GM23338 (cell line): ENCODE measurements around the gene KCTD4. TPM values are rescaled to one million over a fixed set of nuclear protein-coding genes. Genes with fewer than 3 reads are reported as not detected.

ENCODE experiments used
- ATAC-seq: fragments of 200-7000 bp; cut with Tn5 transposase; 3 replicates; pipeline ENCODE4 v1.9.1; 2020
- DNase-seq: peaks from one replicate; pipeline ENCODE4 v3.0.0-alpha.2; 2015; ENCODE audit warnings: low spot score
- H2AFZ ChIP-seq: fragments of 200-600 bp; sonication (generic); 2 replicates; pipeline ENCODE4 v1.8.0; 2016; ENCODE audit warnings: antibody characterized with exemption, mild to moderate bottlenecking, moderate library complexity
- H3F3A ChIP-seq: fragments of 200-600 bp; sonication (generic); replicated peaks from 2 replicates; pipeline ENCODE4 v1.8.0; 2017; ENCODE audit warnings: antibody characterized with exemption, mixed run types, low read depth
- H3K27ac ChIP-seq: fragments of 200-600 bp; sonication (generic); 2 replicates; pipeline ENCODE4 v1.6.1; 2016; ENCODE audit warnings: low read depth
- H3K27me3 ChIP-seq: fragments of 200-600 bp; sonication (generic); 2 replicates; pipeline ENCODE4 v1.8.0; 2016; ENCODE audit warnings: mild to moderate bottlenecking, mixed run types, moderate library complexity; ENCODE audit not compliant: insufficient read depth
- H3K36me3 ChIP-seq: fragments of 200-600 bp; sonication (generic); 2 replicates; pipeline ENCODE4 v1.8.0; 2016; ENCODE audit warnings: mild to moderate bottlenecking; ENCODE audit not compliant: insufficient read depth
- H3K4me1 ChIP-seq: fragments of 200-600 bp; sonication (generic); 2 replicates; pipeline ENCODE4 v1.8.0; 2016; ENCODE audit warnings: mild to moderate bottlenecking, moderate library complexity; ENCODE audit not compliant: insufficient read depth
- H3K4me2 ChIP-seq: fragments of 200-600 bp; sonication (generic); 2 replicates; pipeline ENCODE4 v1.7.1; 2017; ENCODE audit warnings: mixed run types
- H3K4me3 ChIP-seq: fragments of 200-600 bp; sonication (generic); 2 replicates; pipeline ENCODE4 v1.6.1; 2016; ENCODE audit warnings: mixed run types
- H3K79me2 ChIP-seq: fragments of 200-600 bp; sonication (generic); replicated peaks from 2 replicates; pipeline ENCODE4 v1.8.0; 2017; ENCODE audit warnings: mild to moderate bottlenecking; ENCODE audit not compliant: insufficient read depth
- H3K9me2 ChIP-seq: fragments of 200-600 bp; sonication (generic); 2 replicates; pipeline ENCODE4 v1.8.0; 2017; ENCODE audit not compliant: insufficient read depth
- H4K20me1 ChIP-seq: fragments of 200-600 bp; sonication (generic); replicated peaks from 2 replicates; pipeline ENCODE4 v1.8.0; 2017; ENCODE audit warnings: mild to moderate bottlenecking; ENCODE audit not compliant: insufficient read depth
- H3K27ac Mint-ChIP-seq: 2 replicates; pipeline ENCODE4 v1.8.0; 2020; ENCODE audit warnings: inconsistent platforms, mild to moderate bottlenecking, moderate library complexity, mixed read lengths
- H3K27me3 Mint-ChIP-seq: 3 replicates; pipeline ENCODE4 v1.8.0; 2022; ENCODE audit warnings: low read depth, mild to moderate bottlenecking, moderate library complexity, mixed read lengths, inconsistent platforms; ENCODE audit not compliant: insufficient read depth, poor library complexity
- H3K36me3 Mint-ChIP-seq: 3 replicates; pipeline ENCODE4 v1.8.0; 2021; ENCODE audit warnings: low read depth, mild to moderate bottlenecking, inconsistent platforms, moderate library complexity, mixed read lengths
- H3K4me1 Mint-ChIP-seq: 3 replicates; pipeline ENCODE4 v1.8.0; 2020; ENCODE audit warnings: mild to moderate bottlenecking, inconsistent platforms, mixed read lengths
- H3K4me3 Mint-ChIP-seq: 3 replicates; pipeline ENCODE4 v1.8.0; 2021; ENCODE audit warnings: moderate library complexity, mild to moderate bottlenecking, inconsistent platforms, mixed read lengths
- H3K9me3 Mint-ChIP-seq: 3 replicates; pipeline ENCODE4 v1.8.0; 2020; ENCODE audit warnings: moderate library complexity, mild to moderate bottlenecking, inconsistent platforms, mixed read lengths
- CREB1 ChIP-seq: fragments of 250-450 bp; sonication (Bioruptor Pico); IDR thresholded peaks from 2 replicates; pipeline ENCODE4 v1.5.0; 2020; ENCODE audit warnings: low read depth, mild to moderate bottlenecking, moderate library complexity
- EZH2phosphoT487 ChIP-seq: fragments of 200-600 bp; sonication (generic); IDR thresholded peaks from one replicate; pipeline ENCODE4 v1.8.1; 2018; ENCODE audit warnings: antibody characterized with exemption; ENCODE audit not compliant: unreplicated experiment
- JUNB ChIP-seq: IDR thresholded peaks from one replicate; pipeline ENCODE4 v1.6.1; 2016; ENCODE audit warnings: antibody characterized with exemption; ENCODE audit not compliant: unreplicated experiment
- NANOG ChIP-seq: IDR thresholded peaks from 2 replicates; pipeline ENCODE4 v1.6.1; 2016; ENCODE audit warnings: antibody characterized with exemption, borderline replicate concordance
- POLR2AphosphoS5 ChIP-seq: IDR thresholded peaks from 2 replicates; pipeline ENCODE4 v1.6.1; 2016; ENCODE audit warnings: antibody characterized with exemption, low read depth
- REST ChIP-seq: IDR thresholded peaks from one replicate; pipeline ENCODE4 v1.6.1; 2018; ENCODE audit warnings: antibody characterized with exemption; ENCODE audit not compliant: unreplicated experiment
- STAT1 ChIP-seq: IDR thresholded peaks from one replicate; pipeline ENCODE4 v1.6.1; 2016; ENCODE audit warnings: antibody characterized with exemption; ENCODE audit not compliant: unreplicated experiment
- ZNF331 ChIP-seq: fragments of 250-450 bp; sonication (Bioruptor Pico); IDR thresholded peaks from 2 replicates; pipeline ENCODE4 v1.5.0; 2020; ENCODE audit warnings: low read depth, mild to moderate bottlenecking, moderate library complexity
- polyA plus RNA-seq: library from polyadenylated mRNA; unstranded; fragments of >200 nt; fragmentation: Nextera tagmentation; extraction: Ambion mirVana; gene quantifications from 2 replicates; pipeline ENCODE4 v1.2.1, GENCODE V29; 2016
- total RNA-seq: library from RNA; depleted of rRNA; stranded (reverse); fragments of >200 nt; shearing (Covaris generic); gene quantifications from 2 replicates; pipeline ENCODE4 v1.2.3, GENCODE V29; 2014
- TF ChIP-seq, protein P1 (sequence below): fragments of 250-450 bp; sonication (Bioruptor Pico); IDR thresholded peaks from 2 replicates; pipeline ENCODE4 v1.5.0; 2020; ENCODE audit warnings: mild to moderate bottlenecking, moderate library complexity
- TF ChIP-seq, protein P2 (sequence below): IDR thresholded peaks from 2 replicates; pipeline ENCODE4 v1.6.1; 2016; ENCODE audit warnings: antibody characterized with exemption

The KCTD4 gene
- total and polyA plus RNA-seq, 2 experiments from 2014 or later: 0.24 TPM; not detected in 1

- TF ChIP-seq, protein P1, sequence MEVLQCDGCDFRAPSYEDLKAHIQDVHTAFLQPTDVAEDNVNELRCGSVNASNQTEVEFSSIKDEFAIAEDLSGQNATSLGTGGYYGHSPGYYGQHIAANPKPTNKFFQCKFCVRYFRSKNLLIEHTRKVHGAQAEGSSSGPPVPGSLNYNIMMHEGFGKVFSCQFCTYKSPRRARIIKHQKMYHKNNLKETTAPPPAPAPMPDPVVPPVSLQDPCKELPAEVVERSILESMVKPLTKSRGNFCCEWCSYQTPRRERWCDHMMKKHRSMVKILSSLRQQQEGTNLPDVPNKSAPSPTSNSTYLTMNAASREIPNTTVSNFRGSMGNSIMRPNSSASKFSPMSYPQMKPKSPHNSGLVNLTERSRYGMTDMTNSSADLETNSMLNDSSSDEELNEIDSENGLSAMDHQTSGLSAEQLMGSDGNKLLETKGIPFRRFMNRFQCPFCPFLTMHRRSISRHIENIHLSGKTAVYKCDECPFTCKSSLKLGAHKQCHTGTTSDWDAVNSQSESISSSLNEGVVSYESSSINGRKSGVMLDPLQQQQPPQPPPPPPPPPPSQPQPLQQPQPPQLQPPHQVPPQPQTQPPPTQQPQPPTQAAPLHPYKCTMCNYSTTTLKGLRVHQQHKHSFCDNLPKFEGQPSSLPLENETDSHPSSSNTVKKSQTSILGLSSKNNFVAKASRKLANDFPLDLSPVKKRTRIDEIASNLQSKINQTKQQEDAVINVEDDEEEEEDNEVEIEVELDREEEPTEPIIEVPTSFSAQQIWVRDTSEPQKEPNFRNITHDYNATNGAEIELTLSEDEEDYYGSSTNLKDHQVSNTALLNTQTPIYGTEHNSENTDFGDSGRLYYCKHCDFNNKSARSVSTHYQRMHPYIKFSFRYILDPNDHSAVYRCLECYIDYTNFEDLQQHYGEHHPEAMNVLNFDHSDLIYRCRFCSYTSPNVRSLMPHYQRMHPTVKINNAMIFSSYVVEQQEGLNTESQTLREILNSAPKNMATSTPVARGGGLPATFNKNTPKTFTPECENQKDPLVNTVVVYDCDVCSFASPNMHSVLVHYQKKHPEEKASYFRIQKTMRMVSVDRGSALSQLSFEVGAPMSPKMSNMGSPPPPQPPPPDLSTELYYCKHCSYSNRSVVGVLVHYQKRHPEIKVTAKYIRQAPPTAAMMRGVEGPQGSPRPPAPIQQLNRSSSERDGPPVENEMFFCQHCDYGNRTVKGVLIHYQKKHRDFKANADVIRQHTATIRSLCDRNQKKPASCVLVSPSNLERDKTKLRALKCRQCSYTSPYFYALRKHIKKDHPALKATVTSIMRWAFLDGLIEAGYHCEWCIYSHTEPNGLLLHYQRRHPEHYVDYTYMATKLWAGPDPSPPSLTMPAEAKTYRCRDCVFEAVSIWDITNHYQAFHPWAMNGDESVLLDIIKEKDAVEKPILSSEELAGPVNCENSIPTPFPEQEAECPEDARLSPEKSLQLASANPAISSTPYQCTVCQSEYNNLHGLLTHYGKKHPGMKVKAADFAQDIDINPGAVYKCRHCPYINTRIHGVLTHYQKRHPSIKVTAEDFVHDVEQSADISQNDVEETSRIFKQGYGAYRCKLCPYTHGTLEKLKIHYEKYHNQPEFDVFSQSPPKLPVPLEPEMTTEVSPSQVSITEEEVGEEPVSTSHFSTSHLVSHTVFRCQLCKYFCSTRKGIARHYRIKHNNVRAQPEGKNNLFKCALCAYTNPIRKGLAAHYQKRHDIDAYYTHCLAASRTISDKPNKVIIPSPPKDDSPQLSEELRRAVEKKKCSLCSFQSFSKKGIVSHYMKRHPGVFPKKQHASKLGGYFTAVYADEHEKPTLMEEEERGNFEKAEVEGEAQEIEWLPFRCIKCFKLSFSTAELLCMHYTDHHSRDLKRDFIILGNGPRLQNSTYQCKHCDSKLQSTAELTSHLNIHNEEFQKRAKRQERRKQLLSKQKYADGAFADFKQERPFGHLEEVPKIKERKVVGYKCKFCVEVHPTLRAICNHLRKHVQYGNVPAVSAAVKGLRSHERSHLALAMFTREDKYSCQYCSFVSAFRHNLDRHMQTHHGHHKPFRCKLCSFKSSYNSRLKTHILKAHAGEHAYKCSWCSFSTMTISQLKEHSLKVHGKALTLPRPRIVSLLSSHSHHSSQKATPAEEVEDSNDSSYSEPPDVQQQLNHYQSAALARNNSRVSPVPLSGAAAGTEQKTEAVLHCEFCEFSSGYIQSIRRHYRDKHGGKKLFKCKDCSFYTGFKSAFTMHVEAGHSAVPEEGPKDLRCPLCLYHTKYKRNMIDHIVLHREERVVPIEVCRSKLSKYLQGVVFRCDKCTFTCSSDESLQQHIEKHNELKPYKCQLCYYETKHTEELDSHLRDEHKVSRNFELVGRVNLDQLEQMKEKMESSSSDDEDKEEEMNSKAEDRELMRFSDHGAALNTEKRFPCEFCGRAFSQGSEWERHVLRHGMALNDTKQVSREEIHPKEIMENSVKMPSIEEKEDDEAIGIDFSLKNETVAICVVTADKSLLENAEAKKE (CRISPR knock-in tag): no peak
- TF ChIP-seq JUNB: no peak
- TF ChIP-seq NANOG: no peak
- no peak for TF ChIP-seq CREB1
These were observed 23.3 kb upstream of the KCTD4 start (continued) for GRCh38 chr13:45224176-45224575.

GRCh38 chr13:45222919-45223318 is 22.1 kb upstream of the KCTD4 start:
- Histone ChIP-seq H3K36me3 (no peaks in the 10 kb centered on the region), H3K9me2 (no peaks in the 10 kb centered on the region), H3F3A (no peaks in the 10 kb centered on the region), H4K20me1 (no peaks in the 10 kb centered on the region; the same call in 1 of the 2 replicates), H3K27ac (no peak overlapping the region), H3K4me2 (no peak overlapping the region), H3K4me3 (no peak overlapping the region), H3K27me3 (no peaks in the 10 kb centered on the region), H2AFZ (no peak overlapping the region), H3K4me1 (peaks cover 29% of the 10 kb centered on the region), H3K79me2 (no peaks in the 10 kb centered on the region; the same call in 1 of the 2 replicates)
- H3K4me1 Mint-ChIP-seq: peaks cover 39% of the 10 kb centered on the region
- H3K4me3 Mint-ChIP-seq: no peak overlapping the region
- DNase-seq: no peak
- no peak for ATAC-seq
- no peak overlapping the region for H3K27ac Mint-ChIP-seq
- no peaks in the 10 kb centered on the region for H3K36me3 Mint-ChIP-seq
- no peaks in the 10 kb centered on the region for H3K9me3 Mint-ChIP-seq
- no peaks in the 10 kb centered on the region for H3K27me3 Mint-ChIP-seq
- TF ChIP-seq POLR2AphosphoS5 (no peak), REST (no peak), EZH2phosphoT487 (no peak), CREB1 (no peak), STAT1 (no peak), ZNF331 (CRISPR knock-in tag) (no peak), NANOG (no peak)
- TF ChIP-seq, protein P2, sequence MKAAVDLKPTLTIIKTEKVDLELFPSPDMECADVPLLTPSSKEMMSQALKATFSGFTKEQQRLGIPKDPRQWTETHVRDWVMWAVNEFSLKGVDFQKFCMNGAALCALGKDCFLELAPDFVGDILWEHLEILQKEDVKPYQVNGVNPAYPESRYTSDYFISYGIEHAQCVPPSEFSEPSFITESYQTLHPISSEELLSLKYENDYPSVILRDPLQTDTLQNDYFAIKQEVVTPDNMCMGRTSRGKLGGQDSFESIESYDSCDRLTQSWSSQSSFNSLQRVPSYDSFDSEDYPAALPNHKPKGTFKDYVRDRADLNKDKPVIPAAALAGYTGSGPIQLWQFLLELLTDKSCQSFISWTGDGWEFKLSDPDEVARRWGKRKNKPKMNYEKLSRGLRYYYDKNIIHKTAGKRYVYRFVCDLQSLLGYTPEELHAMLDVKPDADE: no peak
